Measurements from ENCODE around the gene AUTS2.
"Not testable (repeated sequence)": the region's sequence is repeated elsewhere in the genome, so short reads cannot be mapped to it uniquely, and the experiment has no call there.

The AUTS2 gene

DNA sequence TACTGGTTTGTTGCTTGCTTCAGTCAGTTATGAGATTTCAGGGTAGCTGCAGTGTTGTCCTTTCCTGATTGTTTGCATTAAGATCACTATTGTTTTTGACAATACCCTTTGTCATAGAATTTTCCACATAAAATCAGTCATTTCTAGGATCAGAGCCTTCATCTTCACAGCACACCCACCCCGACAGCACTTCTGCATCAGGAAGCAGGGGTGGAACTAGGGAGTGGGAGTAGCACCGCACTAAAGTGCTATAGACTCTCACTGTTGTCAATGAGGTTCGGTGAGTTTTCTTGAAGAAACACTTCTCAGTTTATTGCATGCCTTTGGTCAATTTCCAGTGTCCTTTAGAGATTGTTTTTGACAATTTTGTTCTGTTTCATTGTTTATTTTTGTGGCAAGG is 632.5 kb downstream of the AUTS2 start:
- DNase-seq = no peak

DNA sequence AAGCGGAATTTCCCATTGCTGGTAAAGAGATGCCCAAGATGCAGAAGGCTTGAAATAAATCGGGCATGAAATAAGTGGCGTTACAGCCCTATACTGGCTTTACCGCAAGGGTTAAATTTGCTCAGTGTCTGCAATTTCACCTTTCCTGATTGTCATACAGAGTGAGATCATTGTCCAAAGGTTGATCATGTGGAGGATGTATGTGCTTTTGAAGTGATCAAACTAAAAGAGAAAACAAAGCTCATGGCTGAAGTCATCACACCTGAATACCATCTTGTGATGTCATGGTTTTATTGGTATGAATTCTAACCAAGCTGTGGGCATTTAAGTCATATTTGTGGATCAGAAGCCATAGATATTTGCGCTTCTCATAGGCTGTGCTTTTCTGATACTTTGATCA is 635.5 kb downstream of the AUTS2 start:
- no peak for DNase-seq

DNA sequence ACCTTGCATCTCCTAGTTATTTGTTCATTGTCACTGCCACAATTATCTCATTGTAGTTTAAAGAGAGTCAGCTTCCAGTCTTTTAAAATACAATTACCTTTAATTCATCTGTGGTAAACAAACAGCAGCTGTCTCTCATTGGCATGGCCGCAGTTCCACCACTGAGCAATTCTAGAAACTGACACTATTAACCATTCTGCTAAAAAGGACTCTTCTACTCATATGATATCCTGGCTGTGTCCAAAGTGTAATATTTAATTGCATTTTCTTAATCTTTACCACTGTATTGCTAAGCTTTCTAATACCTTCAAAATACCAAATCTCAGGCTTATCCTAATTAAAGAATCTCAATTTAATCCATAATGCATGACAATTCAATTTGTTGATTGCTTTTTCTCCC is 639.0 kb downstream of the AUTS2 start:
- DNase-seq = no peak

DNA sequence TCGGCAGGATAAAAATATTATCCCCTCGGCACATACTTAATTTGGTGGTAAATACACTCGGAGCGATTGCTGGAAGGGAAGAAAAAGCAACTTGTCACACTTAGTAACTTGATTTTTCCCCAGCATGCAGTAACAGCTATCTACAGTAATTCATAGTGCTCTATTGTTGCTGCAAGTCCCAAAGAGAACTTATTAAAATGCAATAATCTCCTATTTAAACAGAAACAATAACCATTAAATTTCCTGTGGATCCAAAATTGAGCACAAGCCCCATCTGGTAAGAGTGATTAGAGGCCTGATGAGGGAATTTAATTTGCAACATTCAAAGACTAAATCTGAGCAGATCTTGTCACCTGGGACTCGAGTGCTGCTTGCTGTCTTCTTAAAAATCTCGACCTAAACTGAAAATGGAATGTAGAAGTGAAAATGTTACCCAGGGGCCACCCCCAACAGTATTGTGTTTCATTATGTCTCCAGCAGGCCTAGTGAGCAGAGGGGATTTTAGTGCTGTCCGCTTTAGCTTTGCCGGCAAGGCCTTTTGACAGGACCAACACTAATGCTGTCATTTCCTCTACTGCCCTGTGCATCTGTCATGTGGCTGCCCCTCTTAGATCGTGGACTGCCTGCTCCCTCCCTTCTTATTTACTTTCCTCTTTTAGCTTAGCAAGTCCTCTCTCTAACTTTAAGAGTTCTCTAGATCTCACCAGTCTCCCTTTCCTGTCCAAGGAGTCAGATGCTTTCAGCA is 639.7 kb downstream of the AUTS2 start:
- no peak for DNase-seq

DNA sequence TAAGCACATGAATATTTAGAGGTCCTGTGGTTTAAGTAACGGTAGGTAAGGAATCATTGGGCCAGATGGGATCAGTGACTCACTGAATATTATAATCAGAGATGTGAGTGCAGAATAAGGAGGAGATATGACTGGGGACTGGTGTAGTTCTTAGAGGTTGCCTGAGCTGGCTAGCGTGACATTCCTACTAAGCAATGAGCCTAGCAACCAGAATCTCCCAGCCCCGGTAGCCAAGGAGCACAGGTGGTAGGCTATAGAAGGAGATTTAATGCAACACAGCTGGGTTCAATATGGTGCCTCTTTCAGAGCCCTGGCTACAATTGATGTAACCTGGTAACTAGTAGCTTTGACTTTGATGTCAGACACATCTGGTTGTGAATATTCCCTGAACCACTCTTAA is 641.6 kb downstream of the AUTS2 start:
- DNase-seq = no peak

DNA sequence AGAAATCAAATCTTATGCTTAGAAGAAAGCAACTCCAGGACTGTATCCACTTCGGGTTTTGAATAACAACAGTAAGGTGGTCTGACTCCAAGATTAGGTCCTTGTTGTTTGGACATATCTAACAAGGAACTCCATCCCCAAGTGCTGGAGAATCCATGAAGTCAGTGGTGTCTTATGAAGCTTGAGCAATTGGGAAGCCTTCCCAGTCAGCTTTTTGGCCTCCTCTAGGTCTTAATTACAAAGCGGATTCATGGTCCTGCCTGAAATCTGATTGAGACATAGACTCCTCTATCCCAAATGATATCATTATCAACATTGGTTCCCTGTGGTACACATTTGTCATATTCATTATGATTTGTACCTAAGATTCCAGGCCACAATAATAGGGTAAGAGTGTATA is 642.6 kb downstream of the AUTS2 start:
- DNase-seq = no peak

DNA sequence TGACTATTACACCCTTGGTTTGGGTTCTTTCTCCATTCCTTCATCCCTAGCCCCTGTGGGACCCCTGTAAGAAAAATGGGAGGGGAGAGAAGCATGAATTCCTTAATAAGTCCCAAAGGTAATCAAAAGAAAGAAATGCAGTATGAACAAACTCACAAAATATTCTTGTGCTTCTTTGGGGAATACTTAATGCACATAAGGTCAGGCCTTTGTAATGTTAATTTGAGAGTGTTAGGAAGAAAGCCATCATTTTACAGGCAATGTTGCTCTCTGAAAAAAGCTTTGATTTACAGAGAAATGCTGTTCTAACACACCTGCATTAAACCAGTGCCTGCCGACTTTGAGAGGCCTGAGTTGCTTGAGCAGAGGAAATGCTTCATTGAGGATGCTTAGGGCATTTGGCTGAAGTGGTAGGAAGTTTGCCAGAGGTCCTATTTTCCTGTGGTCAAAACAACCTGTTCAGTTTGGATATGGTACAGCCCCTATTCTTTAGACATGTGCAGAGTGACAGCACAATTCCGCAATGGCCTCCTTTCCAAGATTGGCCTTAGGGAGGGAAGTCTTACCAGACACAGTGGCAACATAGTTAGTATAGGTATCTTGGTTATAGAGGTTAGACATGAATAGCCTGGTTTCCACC is 643.4 kb downstream of the AUTS2 start:
- no peak for DNase-seq

DNA sequence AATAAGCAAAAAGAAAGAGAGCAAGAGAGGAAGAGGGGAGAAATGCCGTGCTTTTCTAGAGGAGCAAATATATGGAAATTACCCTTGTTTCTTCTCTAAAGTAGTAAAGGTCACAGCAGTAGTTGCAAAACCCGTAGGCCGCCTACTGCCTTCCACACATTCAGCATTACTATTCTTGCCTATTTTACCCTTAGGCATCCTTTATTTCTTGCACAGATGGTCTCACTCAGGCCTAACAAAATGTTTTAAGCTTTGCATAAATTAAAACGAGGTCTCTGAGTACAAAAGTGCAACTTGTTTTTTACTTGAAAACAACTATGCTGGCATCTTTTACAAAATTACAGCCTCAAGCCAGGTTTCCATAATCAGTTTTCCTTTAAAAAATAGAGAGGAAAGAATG is 644.6 kb downstream of the AUTS2 start:
- DNase-seq = no peak

DNA sequence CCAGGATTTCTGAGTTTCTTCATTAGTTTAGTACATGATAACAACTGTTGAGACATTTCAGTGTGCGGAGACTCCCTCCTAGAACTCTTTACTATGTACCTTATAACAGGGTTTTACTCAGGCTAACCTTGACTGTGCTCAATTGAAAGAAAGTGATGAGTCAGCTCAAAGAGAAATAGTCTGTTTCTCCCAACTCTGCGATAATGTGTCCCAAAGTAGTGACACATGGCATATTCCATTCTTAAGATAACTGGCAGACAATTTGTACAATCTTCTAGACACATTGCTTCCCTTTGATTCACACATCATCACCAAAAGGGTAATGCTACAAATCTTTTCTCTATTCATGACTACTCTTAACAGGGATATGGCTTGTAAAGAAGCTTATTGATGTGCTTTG is 645.2 kb downstream of the AUTS2 start:
- DNase-seq = no peak

DNA sequence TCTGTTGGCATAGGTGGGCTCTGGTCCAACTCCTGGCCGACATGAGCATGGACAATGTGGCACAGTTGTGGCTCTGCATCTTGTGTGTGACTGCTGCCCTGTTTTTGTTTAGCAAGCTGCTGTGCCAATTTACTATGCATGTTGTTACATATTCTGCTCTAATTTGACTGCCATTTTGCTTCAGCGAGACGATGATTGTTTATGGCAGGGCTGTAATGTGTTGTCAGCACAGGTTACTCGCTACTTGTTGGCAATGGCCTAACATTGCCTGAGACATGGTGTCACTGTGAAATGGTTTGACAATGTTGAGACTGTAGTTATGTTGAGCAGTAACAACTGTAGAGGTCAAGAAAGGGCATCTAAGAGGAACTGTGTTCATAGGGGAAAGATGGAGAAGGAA is 659.6 kb downstream of the AUTS2 start:
- DNase-seq = no peak

DNA sequence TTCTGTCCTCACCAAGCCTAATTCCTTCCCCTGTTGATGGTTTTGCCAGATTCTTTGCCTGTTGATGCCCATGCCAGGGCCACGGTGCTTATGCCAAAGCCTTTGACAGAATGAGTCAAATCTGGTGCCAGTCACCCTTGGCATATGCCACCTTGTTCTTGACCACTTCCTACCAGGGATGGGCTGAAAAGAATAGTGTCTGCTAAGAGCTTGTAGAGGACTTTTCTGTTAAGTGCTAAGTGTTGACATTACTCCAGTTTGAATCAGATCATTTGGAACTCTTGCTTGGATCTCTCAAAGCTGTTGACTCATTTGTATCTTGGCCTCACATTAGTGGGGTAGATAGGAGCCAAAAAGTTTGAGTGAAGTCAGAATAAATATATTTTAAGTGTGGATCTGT is 661.2 kb downstream of the AUTS2 start:
- DNase-seq = no peak

DNA sequence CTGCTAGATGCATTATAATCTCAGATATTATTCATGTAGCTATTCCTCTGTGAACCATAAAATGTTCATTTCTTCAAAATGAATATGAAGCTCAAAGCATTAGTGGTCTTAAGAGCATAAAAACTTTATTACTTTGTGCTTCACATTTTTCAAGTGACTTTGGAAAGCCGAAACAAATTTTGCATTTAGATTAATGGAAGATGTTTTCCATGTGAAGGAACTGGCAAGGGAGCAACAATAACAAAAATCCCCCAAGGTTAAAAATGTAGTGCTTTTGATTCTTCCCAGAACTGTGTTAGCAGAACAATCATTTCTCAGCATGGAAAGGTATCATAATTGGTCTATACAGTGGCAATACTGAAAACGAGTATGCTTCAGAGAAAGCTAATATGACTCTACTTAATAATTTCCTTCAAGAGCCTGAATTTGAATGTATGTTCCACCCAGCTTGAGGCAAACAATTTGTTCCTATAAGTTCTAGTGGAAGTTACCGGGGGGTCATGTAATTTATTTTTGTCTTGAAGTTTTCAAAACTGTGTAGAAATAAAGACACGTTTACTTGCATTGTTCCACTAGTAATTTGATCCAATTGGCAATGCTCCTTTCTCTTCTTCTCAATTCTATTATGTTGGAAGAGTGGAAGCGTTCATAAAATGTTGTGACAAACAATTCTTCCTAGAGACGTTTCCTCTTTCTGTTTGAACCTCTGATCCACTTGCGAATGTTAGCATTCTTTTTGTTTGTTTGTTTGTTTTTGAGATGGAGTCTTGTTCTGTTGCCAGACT is 665.4 kb downstream of the AUTS2 start:
- DNase-seq = no peak

DNA sequence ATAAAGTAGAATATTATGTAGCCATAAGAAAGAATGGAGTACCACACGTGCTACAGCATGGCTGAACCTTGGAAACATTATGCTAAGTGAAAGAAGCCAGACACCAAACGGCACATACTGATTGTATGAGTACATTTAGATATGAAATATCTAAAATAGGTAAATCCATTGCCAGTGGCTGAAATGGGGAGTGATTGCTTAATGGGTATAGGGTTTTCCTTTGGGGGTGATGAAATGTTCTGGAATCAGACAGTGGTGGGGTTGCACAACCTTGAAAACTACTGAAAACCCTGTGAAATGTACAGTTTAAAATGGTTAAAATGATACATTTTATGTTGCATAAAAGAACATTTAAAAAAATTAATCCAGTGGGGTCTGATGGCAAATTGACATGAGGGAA is 667.9 kb downstream of the AUTS2 start:
- no peak for DNase-seq

DNA sequence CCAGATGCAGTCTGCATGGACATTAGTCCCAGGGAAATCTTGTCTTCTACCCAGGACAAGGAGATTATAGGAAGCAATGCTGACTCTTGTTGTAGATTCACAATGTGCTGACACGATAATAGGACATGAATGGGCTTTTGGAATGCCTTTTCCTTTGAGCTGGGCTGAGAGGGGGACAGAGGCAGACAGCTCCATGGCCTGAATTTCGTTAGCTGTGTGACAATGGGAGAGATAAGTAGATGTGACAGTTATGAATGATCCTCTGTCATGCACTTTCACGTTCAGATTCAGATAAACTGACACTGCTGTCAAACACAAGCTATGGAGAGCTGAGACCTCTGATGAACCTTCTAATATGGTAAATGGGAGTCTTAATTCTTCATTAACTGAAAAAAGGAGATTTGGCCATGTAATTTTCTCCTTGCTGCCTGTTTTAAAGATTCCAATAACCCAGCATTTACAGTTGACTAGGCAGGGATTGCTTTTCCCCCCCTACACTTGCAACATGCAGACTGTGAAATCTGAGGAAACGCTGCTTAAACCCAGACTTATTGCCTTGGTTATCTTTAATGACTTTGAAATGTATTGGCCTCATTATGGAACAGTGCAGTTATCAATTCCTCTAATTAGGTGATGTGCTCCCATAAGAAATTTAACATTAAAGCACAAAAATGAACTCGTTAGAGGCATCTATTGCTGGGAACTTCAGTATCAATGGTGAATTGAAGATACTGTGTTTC is 669.3 kb downstream of the AUTS2 start:
- DNase-seq = no peak

DNA sequence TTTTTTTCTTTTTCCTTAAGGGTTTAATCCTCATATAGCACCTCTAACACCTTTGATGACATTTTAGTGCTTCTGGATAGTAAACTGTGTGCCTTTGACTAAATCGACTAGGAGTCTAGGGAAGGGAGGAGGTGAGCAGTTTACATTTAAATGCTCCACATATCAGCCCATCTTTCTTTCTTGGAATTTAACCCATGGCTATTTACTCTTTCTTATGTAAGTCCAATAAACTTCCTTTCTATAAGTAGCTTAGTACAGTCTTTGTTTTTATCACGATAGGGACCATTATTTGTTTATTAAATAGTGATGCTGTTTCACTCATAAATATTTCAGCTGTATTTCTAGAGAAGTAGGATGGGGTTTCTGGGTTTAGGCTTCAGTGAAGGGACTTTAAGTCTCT is 669.9 kb downstream of the AUTS2 start:
- DNase-seq = no peak

DNA sequence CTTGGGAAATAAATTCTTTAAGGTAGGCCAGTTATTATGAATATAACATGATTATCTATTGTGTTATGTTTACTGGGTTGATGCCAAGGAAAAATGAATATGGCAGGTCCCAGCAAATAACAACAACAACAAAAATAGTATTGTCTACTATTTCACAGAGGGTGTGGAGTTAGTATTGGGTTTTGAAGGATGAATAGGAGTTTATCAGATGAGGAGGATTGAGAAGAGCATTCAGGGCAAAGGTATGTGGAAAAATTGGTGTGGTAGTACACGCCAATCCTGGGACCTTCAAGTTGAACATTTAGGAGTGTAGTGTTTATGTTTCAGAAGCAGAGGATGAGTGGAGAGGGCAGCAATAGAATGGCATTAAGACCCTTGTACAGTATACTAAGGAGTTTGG is 671.9 kb downstream of the AUTS2 start:
- DNase-seq = no peak

DNA sequence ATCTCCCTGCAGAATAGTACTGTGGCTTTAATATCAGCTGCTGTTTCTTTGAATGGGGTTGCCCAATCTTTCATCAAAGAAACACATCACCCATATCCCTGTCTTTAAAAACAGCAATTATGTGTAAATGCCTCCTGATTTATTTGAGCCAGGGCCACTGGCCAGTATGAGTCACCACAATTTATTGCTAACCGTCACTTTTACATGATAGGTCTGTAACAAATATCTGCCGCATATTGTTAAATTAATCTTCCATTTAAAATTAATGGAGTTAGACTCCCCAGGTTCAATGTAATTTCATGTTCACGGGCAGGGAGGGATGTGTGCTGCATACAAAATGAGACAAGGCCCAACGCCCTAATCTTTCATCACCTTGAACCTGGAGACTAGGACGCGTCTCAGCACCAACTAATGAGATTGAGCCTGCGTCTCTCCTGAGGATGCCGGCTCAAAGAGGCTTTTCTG is 673.4 kb downstream of the AUTS2 start:
- no peak for DNase-seq

DNA sequence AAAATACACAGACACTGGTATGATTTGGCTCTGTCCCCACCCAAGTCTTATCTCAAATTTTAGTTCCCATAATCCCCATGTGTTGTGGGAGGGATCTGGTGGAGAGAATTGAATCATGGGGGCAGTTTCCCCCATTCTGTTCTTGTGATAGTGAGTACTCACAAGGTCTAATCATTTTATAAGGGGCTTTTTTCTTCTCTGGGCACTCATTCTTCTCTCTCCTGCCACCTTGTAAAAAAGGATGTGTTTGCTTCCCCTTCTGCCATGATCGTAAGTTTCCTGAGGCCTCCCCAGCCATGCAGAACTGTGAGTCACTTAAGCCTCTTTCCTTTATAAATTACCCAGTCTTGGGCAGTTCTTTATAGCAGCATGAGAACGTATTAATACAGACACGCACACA is 677.3 kb downstream of the AUTS2 start:
- DNase-seq = not testable (repeated sequence)

DNA sequence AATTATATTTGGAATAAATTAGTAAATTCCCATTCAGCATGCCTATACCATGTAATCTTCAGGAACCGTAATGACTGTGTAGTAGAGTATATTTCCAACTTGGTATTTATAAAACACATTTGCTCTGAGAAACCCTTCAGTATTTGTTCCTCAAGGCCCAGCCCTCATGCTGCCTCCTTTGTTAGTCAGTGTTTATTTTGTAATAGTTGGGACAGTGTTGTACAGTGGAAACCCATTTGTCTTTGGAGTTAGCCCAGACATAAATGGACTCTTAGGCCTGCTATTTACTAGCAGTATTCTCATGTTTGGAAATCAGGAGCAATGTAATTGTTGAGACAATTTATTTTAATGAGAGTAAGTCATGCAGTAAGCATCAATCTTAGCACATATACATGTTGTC is 686.9 kb downstream of the AUTS2 start:
- no peak for DNase-seq

DNA sequence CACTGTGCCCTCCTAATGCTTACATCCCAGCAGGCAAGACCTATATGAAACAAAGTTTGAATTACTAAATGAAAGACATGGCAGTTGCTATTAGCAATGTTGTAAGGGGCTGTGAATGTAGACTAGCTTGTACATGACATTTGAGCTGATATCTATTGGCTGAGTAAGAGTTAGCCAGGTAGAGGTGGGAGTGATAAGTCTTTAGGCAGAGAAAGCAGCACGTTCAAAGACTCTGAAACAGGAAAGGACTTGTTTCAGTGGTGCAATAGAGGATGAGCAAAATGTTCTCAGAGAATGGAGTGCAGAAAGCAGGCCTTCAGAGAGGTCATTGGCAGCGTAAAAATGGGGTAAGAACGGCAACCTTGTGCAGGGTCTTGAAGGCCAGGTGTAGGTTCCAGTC is 687.6 kb downstream of the AUTS2 start:
- no peak for DNase-seq

DNA sequence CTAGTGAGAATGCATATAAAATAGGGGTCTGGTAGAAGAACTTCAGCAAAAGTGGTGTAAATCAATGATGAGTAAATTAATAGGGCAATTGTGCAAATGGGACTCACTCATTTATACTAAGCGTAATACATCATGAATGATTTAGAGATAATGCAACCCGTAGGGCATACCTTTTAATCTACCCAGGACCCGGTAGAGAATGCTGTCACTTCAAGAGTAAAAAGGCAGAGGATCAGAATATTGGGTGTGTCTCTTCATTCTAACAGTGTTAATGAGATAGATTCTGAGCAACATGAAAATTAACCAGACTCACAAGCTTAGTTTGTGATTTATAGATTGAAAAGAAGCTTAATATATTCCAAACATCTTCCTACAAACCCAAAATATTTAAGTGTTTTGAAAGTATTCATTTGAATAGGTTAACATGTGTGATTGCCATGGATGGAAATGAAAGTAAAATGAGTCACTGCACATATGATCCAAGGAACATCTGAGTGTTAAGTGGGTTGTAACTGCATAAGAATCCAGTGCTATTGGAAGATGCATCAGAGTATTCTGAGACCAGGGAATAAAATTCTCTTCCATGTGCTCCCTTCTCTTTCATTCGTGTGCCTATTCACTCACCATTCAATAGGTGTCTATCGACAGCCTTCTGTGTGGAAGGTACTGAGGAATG is 690.6 kb downstream of the AUTS2 start:
- no peak for DNase-seq

DNA sequence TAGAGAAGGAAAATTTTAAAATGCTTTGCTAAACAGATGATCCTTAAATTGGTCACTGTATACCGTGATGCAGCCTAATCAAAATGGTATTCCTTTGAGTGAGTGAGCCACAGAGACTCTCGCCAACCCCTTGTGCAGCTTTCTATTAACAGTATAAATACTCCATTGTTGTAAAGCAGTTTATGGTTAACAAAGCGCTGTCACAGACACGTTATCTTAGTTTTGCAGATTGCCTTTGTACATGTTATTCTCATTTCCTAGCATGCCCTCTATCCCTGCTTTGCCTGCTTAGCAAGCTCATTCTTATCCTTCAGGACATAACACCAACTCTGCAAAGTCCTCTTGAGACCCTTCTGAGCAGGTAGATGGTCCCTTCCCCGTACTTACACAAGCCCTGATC is 694.4 kb downstream of the AUTS2 start:
- DNase-seq = no peak

Measured in effector CD8-positive, alpha-beta T cell (primary cell).